ENCODE data around the gene GFOD1.
A peak's percentile ranks its signal among the peaks of the same experiment; 100 is the strongest.

GFOD1 gene

GRCh38 chr6:13404228-13404891 lies 83.0 kb downstream of the GFOD1 start:
- H3K4me3 ChIP-seq (ENCODE audit: control insufficient read depth, low read depth, low read length): no peak overlapping the region
- DNase-seq (ENCODE audit: low read depth): peak; percentile 64
- no peak for TF ChIP-seq CTCF (conservative IDR thresholded peaks at IDR 0.05; ENCODE audit: control insufficient read depth, insufficient read depth, low read depth, low read length)

GRCh38 chr6:13402711-13403110 lies 84.7 kb downstream of the GFOD1 start:
- TF ChIP-seq CTCF (conservative IDR thresholded peaks at IDR 0.05; ENCODE audit: control insufficient read depth, insufficient read depth, low read depth, low read length): no peak
- no peak overlapping the region for H3K4me3 ChIP-seq (ENCODE audit: control insufficient read depth, low read depth, low read length)
- DNase-seq (ENCODE audit: low read depth): no peak

GRCh38 chr6:13400772-13401171 lies 86.6 kb downstream of the GFOD1 start:
- no peak overlapping the region for H3K4me3 ChIP-seq (ENCODE audit: control insufficient read depth, low read depth, low read length)
- DNase-seq (ENCODE audit: low read depth): no peak
- TF ChIP-seq CTCF (conservative IDR thresholded peaks at IDR 0.05; ENCODE audit: control insufficient read depth, insufficient read depth, low read depth, low read length): no peak

- TF ChIP-seq CTCF (conservative IDR thresholded peaks at IDR 0.05; ENCODE audit: control insufficient read depth, insufficient read depth, low read depth, low read length): no peak
- H3K4me3 ChIP-seq (ENCODE audit: control insufficient read depth, low read depth, low read length): no peak overlapping the region
- DNase-seq (ENCODE audit: low read depth): no peak
These were observed 88.9 kb downstream of the GFOD1 start for GRCh38 chr6:13398421-13398994.

- TF ChIP-seq CTCF (conservative IDR thresholded peaks at IDR 0.05; ENCODE audit: control insufficient read depth, insufficient read depth, low read depth, low read length): no peak
- H3K4me3 ChIP-seq (ENCODE audit: control insufficient read depth, low read depth, low read length): no peak overlapping the region
- DNase-seq (ENCODE audit: low read depth): no peak
These were observed 89.4 kb downstream of the GFOD1 start for GRCh38 chr6:13398069-13398381.

GRCh38 chr6:13397359-13398068 lies 89.9 kb downstream of the GFOD1 start:
- TF ChIP-seq CTCF (conservative IDR thresholded peaks at IDR 0.05; ENCODE audit: control insufficient read depth, insufficient read depth, low read depth, low read length): peak; percentile 10
- H3K4me3 ChIP-seq (ENCODE audit: control insufficient read depth, low read depth, low read length): no peak overlapping the region
- no peak for DNase-seq (ENCODE audit: low read depth)

Data from fibroblast of mammary gland (primary cell).